ENCODE results near the gene P3H2. TPM values are rescaled to one million over a fixed set of nuclear protein-coding genes. Genes with fewer than 3 reads are reported as not detected.

The P3H2 gene
- total and polyA plus RNA-seq, 2 experiments from 2014 or later, result 4.7 to 14.9 TPM

GRCh38 chr3:189945935-189946709, 174.6 kb downstream of the P3H2 start:
- WGBS, 2 experiments (ENCODE audit: low coverage in 1 of 2, low lambda C conversion rate in 2 of 2, missing lambda C conversion rate in 2 of 2), result 91 to 94% methylated on average over 6 of the region's 6 CpGs
- no peak overlapping the region for H3K9ac ChIP-seq
- H3K36me3 ChIP-seq (ENCODE audit: low read depth), result no peaks in the 10 kb centered on the region
- H3K9me3 ChIP-seq (ENCODE audit: low read depth), result no peaks in the 10 kb centered on the region
- H3K9me2 ChIP-seq (ENCODE audit: insufficient read depth), result no peaks in the 10 kb centered on the region
- H2AFZ ChIP-seq, result no peak overlapping the region
- H3K4me3 ChIP-seq, result no peak overlapping the region
- H3K4me1 ChIP-seq (ENCODE audit: insufficient read depth), result peaks cover 11% of the 10 kb centered on the region
- no peaks in the 10 kb centered on the region for H3K79me2 ChIP-seq (ENCODE audit: insufficient read depth)
- H3K4me2 ChIP-seq (ENCODE audit: unreplicated experiment), result no peak overlapping the region
- no peaks in the 10 kb centered on the region for H4K20me1 ChIP-seq (ENCODE audit: insufficient read depth)
- no peaks in the 10 kb centered on the region for H3K27me3 ChIP-seq (replicated peaks; ENCODE audit: insufficient read depth)
- no peak overlapping the region for H3K27ac ChIP-seq
- no peak for DNase-seq
- TF ChIP-seq EZH2phosphoT487 (IDR thresholded peaks at IDR 0.05; ENCODE audit: insufficient read depth, low read depth), result no peak
- no peak for TF ChIP-seq EZH2 (IDR thresholded peaks at IDR 0.05; ENCODE audit: insufficient read depth, poor library complexity, severe bottlenecking)
- no peaks in the 10 kb centered on the region for H3F3A ChIP-seq (ENCODE audit: insufficient read depth)
- in situ Hi-C loops (cut with MboI), result no loop called here

GRCh38 chr3:189944285-189945145, 176.2 kb downstream of the P3H2 start:
- Histone ChIP-seq H4K20me1 (ENCODE audit: insufficient read depth) (no peaks in the 10 kb centered on the region), H3K4me1 (ENCODE audit: insufficient read depth) (peaks cover 11% of the 10 kb centered on the region), H3K9ac (no peak overlapping the region), H3K27me3 (replicated peaks; ENCODE audit: insufficient read depth) (no peaks in the 10 kb centered on the region), H3K4me3 (no peak overlapping the region), H3K79me2 (ENCODE audit: insufficient read depth) (no peaks in the 10 kb centered on the region), H3K9me2 (ENCODE audit: insufficient read depth) (no peaks in the 10 kb centered on the region), H3F3A (ENCODE audit: insufficient read depth) (no peaks in the 10 kb centered on the region), H3K4me2 (ENCODE audit: unreplicated experiment) (no peak overlapping the region), H2AFZ (no peak overlapping the region), H3K36me3 (ENCODE audit: low read depth) (no peaks in the 10 kb centered on the region), H3K9me3 (ENCODE audit: low read depth) (no peaks in the 10 kb centered on the region), H3K27ac (no peak overlapping the region)
- DNase-seq, result no peak
- in situ Hi-C loops (cut with MboI), result loop anchor here (5.0 kb wide), 1 partner anchor 667 kb away; no protein-coding TSS in a partner anchor
- no peak for TF ChIP-seq EZH2phosphoT487 (IDR thresholded peaks at IDR 0.05; ENCODE audit: insufficient read depth, low read depth)
- TF ChIP-seq EZH2 (IDR thresholded peaks at IDR 0.05; ENCODE audit: insufficient read depth, poor library complexity, severe bottlenecking), result no peak
- 92 to 94% methylated on average over 14 of the region's 14 CpGs for WGBS, 2 experiments (ENCODE audit: low coverage in 1 of 2, low lambda C conversion rate in 2 of 2, missing lambda C conversion rate in 2 of 2)

- no peak overlapping the region for H2AFZ ChIP-seq
- no peaks in the 10 kb centered on the region for H4K20me1 ChIP-seq (ENCODE audit: insufficient read depth)
- no peaks in the 10 kb centered on the region for H3K36me3 ChIP-seq (ENCODE audit: low read depth)
- H3K4me3 ChIP-seq, result no peak overlapping the region
- H3K9ac ChIP-seq, result no peak overlapping the region
- H3K4me2 ChIP-seq (ENCODE audit: unreplicated experiment), result no peak overlapping the region
- no peaks in the 10 kb centered on the region for H3K9me3 ChIP-seq (ENCODE audit: low read depth)
- no peak overlapping the region for H3K27ac ChIP-seq
- in situ Hi-C loops (cut with MboI), result loop anchor here (5.0 kb wide), 1 partner anchor 666 kb away; no protein-coding TSS in a partner anchor
- no peaks in the 10 kb centered on the region for H3K79me2 ChIP-seq (ENCODE audit: insufficient read depth)
- H3K9me2 ChIP-seq (ENCODE audit: insufficient read depth), result no peaks in the 10 kb centered on the region
- H3K4me1 ChIP-seq (ENCODE audit: insufficient read depth), result peaks cover 15% of the 10 kb centered on the region
- 0 out of 2 replicates have a peak, but pooled peaks cover 4% of the 10 kb centered on the region for H3F3A ChIP-seq (ENCODE audit: insufficient read depth)
- no peak for TF ChIP-seq EZH2 (IDR thresholded peaks at IDR 0.05; ENCODE audit: insufficient read depth, poor library complexity, severe bottlenecking)
- TF ChIP-seq EZH2phosphoT487 (IDR thresholded peaks at IDR 0.05; ENCODE audit: insufficient read depth, low read depth), result no peak
- DNase-seq, result no peak
- WGBS, 2 experiments (ENCODE audit: low coverage in 1 of 2, low lambda C conversion rate in 2 of 2, missing lambda C conversion rate in 2 of 2), result 90 to 95% methylated on average over 3 of the region's 3 CpGs
- H3K27me3 ChIP-seq (replicated peaks; ENCODE audit: insufficient read depth), result no peaks in the 10 kb centered on the region
These were observed 177.7 kb downstream of the P3H2 start for GRCh38 chr3:189942948-189943347.

- no peaks in the 10 kb centered on the region for H3K79me2 ChIP-seq (ENCODE audit: insufficient read depth)
- no peaks in the 10 kb centered on the region for H3K36me3 ChIP-seq (ENCODE audit: low read depth)
- H3K9me3 ChIP-seq (ENCODE audit: low read depth), result no peaks in the 10 kb centered on the region
- WGBS, 2 experiments (ENCODE audit: low coverage in 1 of 2, low lambda C conversion rate in 2 of 2, missing lambda C conversion rate in 2 of 2), result 46% methylated on average over 2 of the region's 2 CpGs
- TF ChIP-seq EZH2 (IDR thresholded peaks at IDR 0.05; ENCODE audit: insufficient read depth, poor library complexity, severe bottlenecking) (no peak), EZH2phosphoT487 (IDR thresholded peaks at IDR 0.05; ENCODE audit: insufficient read depth, low read depth) (no peak)
- in situ Hi-C loops (cut with MboI), result loop anchor here (5.0 kb wide), 1 partner anchor 664 kb away; no protein-coding TSS in a partner anchor
- no peaks in the 10 kb centered on the region for H4K20me1 ChIP-seq (ENCODE audit: insufficient read depth)
- peaks cover 12% of the 10 kb centered on the region for H3F3A ChIP-seq (ENCODE audit: insufficient read depth)
- H3K4me2 ChIP-seq (ENCODE audit: unreplicated experiment), result peak overlapping the region; percentile 7
- H3K27ac ChIP-seq, result 0 out of 2 replicates have a peak overlapping the region, but pooled peaks have one; percentile 11
- H3K27me3 ChIP-seq (replicated peaks; ENCODE audit: insufficient read depth), result no peaks in the 10 kb centered on the region
- no peak overlapping the region for H3K9ac ChIP-seq
- no peaks in the 10 kb centered on the region for H3K9me2 ChIP-seq (ENCODE audit: insufficient read depth)
- H3K4me1 ChIP-seq (ENCODE audit: insufficient read depth), result peaks cover 25% of the 10 kb centered on the region
- no peak overlapping the region for H3K4me3 ChIP-seq
- H2AFZ ChIP-seq, result no peak overlapping the region
- peak; percentile 75 for DNase-seq
These were observed 179.0 kb downstream of the P3H2 start for GRCh38 chr3:189941679-189942078.
